Endothelial cell of umbilical vein (primary cell): Measurements from ENCODE around the gene PRPF39. TPM values are rescaled to one million over a fixed set of nuclear protein-coding genes. Genes with fewer than 3 reads are reported as not detected.

Source experiments
- BruUV-seq: library from RNA; stranded (reverse); fragments of 400-500 nt; replicated peaks from 2 replicates; lab custom pipeline; 2021; lab: Mats Ljungman, UMichigan
- CTCF ChIA-PET: fragments of 300-600, 350-600 bp; sonication (Branson Sonifier 250); formaldehyde crosslinking; loops from one replicate; lab custom pipeline; 2021; ENCODE audit warnings: antibody characterized with exemption, inconsistent platforms; lab: Charles Lee
- POLR2A ChIA-PET: fragments of 300-600, 350-600 bp; sonication (Branson Sonifier 250); formaldehyde crosslinking; loops from one replicate; lab custom pipeline; 2021; ENCODE audit warnings: antibody characterized with exemption, inconsistent platforms; lab: Charles Lee
- DNase-seq: peaks from one replicate; pipeline ENCODE4 v3.0.0-alpha.2; 2011; ENCODE audit warnings: low read depth, low spot score
- FAIRE-seq: peaks from 2 replicates; lab custom pipeline; 2011; peaks lifted over from hg19 to GRCh38; lab: Jason Lieb, UNC
- H2AFZ ChIP-seq: 2 replicates; pipeline ENCODE4 v1.6.0; 2012; ENCODE audit warnings: low read depth, low read length, control low read depth, inconsistent platforms
- H3K27ac ChIP-seq: 2 replicates; pipeline ENCODE4 v1.5.1; 2011; ENCODE audit warnings: low read depth, mild to moderate bottlenecking, control low read depth, low read length, moderate library complexity; ENCODE audit not compliant: insufficient read depth
- H3K27me3 ChIP-seq, 2 experiments: 2 replicates each; pipeline versions ENCODE4 v1.6.0 to v1.6.1; 2011; ENCODE audit warnings: low read length in 2 of 2, mixed read lengths in 1 of 2; ENCODE audit not compliant: control insufficient read depth in 2 of 2, insufficient read depth in 2 of 2
- H3K36me3 ChIP-seq, 2 experiments: 2 replicates in 1 of 2; 3 replicates in 1 of 2; pipeline ENCODE4 v1.5.1; 2011; ENCODE audit warnings: low read length in 2 of 2, mild to moderate bottlenecking in 1 of 2, moderate library complexity in 1 of 2; ENCODE audit not compliant: control insufficient read depth in 2 of 2, insufficient read depth in 2 of 2; ENCODE audit errors: extremely low read depth in 1 of 2
- H3K4me1 ChIP-seq: 3 replicates; pipeline ENCODE4 v1.5.1; 2011; ENCODE audit warnings: mild to moderate bottlenecking, low read length; ENCODE audit not compliant: control insufficient read depth, insufficient read depth; ENCODE audit errors: extremely low read depth
- H3K4me2 ChIP-seq: 2 replicates; pipeline ENCODE4 v1.6.1; 2011; ENCODE audit warnings: low read length, control low read depth, mixed read lengths; ENCODE audit not compliant: insufficient read depth
- H3K4me3 ChIP-seq, 3 experiments: fragments of 200-600 bp in 1 of 3; sonication (generic), shearing (Covaris generic) in 1 of 3; replicated peaks in 1 of 3; 2 replicates each; pipeline ENCODE4 v1.5.1; 2011 to 2016; ENCODE audit warnings: control low read depth in 3 of 3, low read length in 3 of 3, mild to moderate bottlenecking in 2 of 3, inconsistent platforms in 1 of 3, low read depth in 1 of 3, moderate library complexity in 1 of 3; ENCODE audit not compliant: insufficient read depth in 1 of 3
- H3K79me2 ChIP-seq: 2 replicates; pipeline ENCODE4 v1.6.0; 2012; ENCODE audit warnings: low read length, inconsistent platforms; ENCODE audit not compliant: control insufficient read depth, insufficient read depth
- H3K9ac ChIP-seq: replicated peaks from 2 replicates; pipeline ENCODE3; 2011; ENCODE audit warnings: low read length, control low read depth; ENCODE audit not compliant: insufficient read depth; ENCODE audit errors: extremely low read depth
- H3K9me1 ChIP-seq: replicated peaks from 3 replicates; pipeline ENCODE4 v1.6.0; 2011; ENCODE audit warnings: mild to moderate bottlenecking, low read length; ENCODE audit not compliant: control insufficient read depth, insufficient read depth; ENCODE audit errors: extremely low read depth
- H3K9me3 ChIP-seq: replicated peaks from 2 replicates; pipeline ENCODE4 v1.5.1; 2012; ENCODE audit warnings: low read length, inconsistent platforms; ENCODE audit not compliant: control insufficient read depth, insufficient read depth
- H4K20me1 ChIP-seq: replicated peaks from 2 replicates; pipeline ENCODE3; 2011; ENCODE audit warnings: mild to moderate bottlenecking, low read length; ENCODE audit not compliant: control insufficient read depth, insufficient read depth; ENCODE audit errors: extremely low read depth
- EZH2 ChIP-seq: IDR thresholded peaks from 2 replicates; pipeline ENCODE4 v1.6.1; 2012; ENCODE audit warnings: borderline replicate concordance, low read depth, mild to moderate bottlenecking, moderate library complexity, low read length, inconsistent platforms; ENCODE audit not compliant: severe bottlenecking
- FOS ChIP-seq: IDR thresholded peaks from 2 replicates; pipeline ENCODE4 v1.6.1; 2011; ENCODE audit warnings: mild to moderate bottlenecking, low read length, moderate library complexity, borderline replicate concordance; ENCODE audit not compliant: insufficient read depth
- GATA2 ChIP-seq: IDR thresholded peaks from 2 replicates; pipeline ENCODE4 v1.7.0; 2011; ENCODE audit warnings: low read depth, mild to moderate bottlenecking, moderate library complexity, mixed read lengths, low read length; ENCODE audit not compliant: insufficient read length, insufficient read depth
- JUN ChIP-seq: IDR thresholded peaks from 2 replicates; pipeline ENCODE4 v1.6.1; 2011; ENCODE audit warnings: borderline replicate concordance, low read depth; ENCODE audit not compliant: insufficient read length, insufficient read depth
- MYC ChIP-seq: IDR thresholded peaks from one replicate; pipeline ENCODE4 v1.6.1; 2011; ENCODE audit warnings: mild to moderate bottlenecking, low read depth, low read length
- POLR2A ChIP-seq: IDR thresholded peaks from 2 replicates; pipeline ENCODE4 v1.6.1; 2012; ENCODE audit warnings: low read depth, mild to moderate bottlenecking, control low read depth, low read length
- POLR2AphosphoS5 ChIP-seq: IDR thresholded peaks from 2 replicates; pipeline ENCODE4 v1.6.1; 2012; ENCODE audit warnings: low read depth, mild to moderate bottlenecking, control low read depth, low read length, moderate library complexity; ENCODE audit not compliant: insufficient read depth
- dilution Hi-C: fragments of 300-500 bp; cut with MboI; formaldehyde crosslinking; loops from one replicate; pipeline ENCODE4 v1.15.0; 2019; ENCODE audit warnings: low sequenced_read_pairs; ENCODE audit not compliant: extremely low pct_ligation_motif_present
- intact Hi-C: fragments of 100-400 bp; cut with micrococcal nuclease; formaldehyde crosslinking; loops from one replicate; pipeline ENCODE4 v1.10.0; 2022
- polyA plus RNA-seq, 4 experiments: library from polyadenylated mRNA; depleted of rRNA in 3 of 4; stranded (reverse) in 3 of 4; unstranded in 1 of 4; fragments of >200 nt; gene quantifications; 2 replicates each; pipeline versions ENCODE4 v1.2.1 to v1.2.3, GENCODE V29; 2011 to 2012; ENCODE audit warnings: missing spikeins in 1 of 4
- total RNA-seq: library from RNA; stranded (reverse); gene quantifications from 2 replicates; pipeline ENCODE4 v1.2.3, GENCODE V29; 2021
- TF ChIP-seq, protein P1 (sequence below): IDR thresholded peaks from 2 replicates; pipeline ENCODE4 v1.6.1; 2011; ENCODE audit not compliant: insufficient read depth, insufficient read length
- TF ChIP-seq, protein P2 (sequence below), 2 donors: IDR thresholded peaks; 1 replicate in 1 of 2; 2 replicates in 1 of 2; pipeline ENCODE4 v1.5.1; 2011; ENCODE audit warnings: low read length in 2 of 2, mild to moderate bottlenecking in 2 of 2, moderate library complexity in 2 of 2, control low read depth in 1 of 2, inconsistent platforms in 1 of 2, low read depth in 1 of 2; ENCODE audit not compliant: insufficient read depth in 1 of 2; ENCODE audit errors: extremely low read depth in 1 of 2

PRPF39 gene
- total and polyA plus RNA-seq, 2 donors (not counting 3 experiments of a cell fraction or from before 2014, with no cell fraction given): 24.8 to 44.4 TPM

DNA sequence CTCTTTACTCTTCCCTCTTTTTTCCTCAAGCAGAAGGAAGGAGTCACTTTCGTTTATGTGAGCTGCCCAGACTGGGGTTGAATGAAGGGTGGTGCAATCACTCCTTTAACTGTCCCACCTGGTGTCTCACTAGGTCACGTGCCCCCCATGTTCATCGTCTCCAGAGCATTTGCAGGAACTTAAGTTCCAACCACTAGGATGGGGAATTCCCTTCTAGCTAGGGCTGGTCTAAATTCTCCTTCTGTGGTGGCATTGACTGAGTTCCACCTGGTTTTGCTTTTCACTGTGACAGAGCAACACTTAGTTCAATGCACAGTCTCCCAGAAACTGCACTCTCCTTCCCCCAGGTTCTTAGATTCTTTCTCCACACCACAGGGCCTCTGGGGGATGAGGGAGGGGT lies 61.3 kb downstream of the PRPF39 start:
- ChIA-PET CTCF (no interaction called here), POLR2A (no interaction called here)
- Histone ChIP-seq H3K9ac (no peak overlapping the region), H2AFZ (no peak overlapping the region), H3K36me3 (no peaks in the 10 kb centered on the region), H3K4me3 (no peak overlapping the region), H3K27me3 (no peaks in the 10 kb centered on the region), H3K4me2 (no peak overlapping the region), H3K9me1 (no peaks in the 10 kb centered on the region), H3K4me1 (no peaks in the 10 kb centered on the region), H4K20me1 (no peaks in the 10 kb centered on the region), H3K79me2 (peaks cover 15% of the 10 kb centered on the region), H3K27ac (no peak overlapping the region), H3K9me3 (no peaks in the 10 kb centered on the region)
- intact Hi-C loops (no loop called here), dilution Hi-C loops (no loop called here)
- BruUV-seq: no TSS peak
- no peak for FAIRE-seq
- no peak for DNase-seq
- TF ChIP-seq EZH2 (no peak), JUN (no peak), POLR2AphosphoS5 (no peak), POLR2A (no peak)
- TF ChIP-seq, protein P1, sequence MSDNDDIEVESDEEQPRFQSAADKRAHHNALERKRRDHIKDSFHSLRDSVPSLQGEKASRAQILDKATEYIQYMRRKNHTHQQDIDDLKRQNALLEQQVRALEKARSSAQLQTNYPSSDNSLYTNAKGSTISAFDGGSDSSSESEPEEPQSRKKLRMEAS: no peak

DNA sequence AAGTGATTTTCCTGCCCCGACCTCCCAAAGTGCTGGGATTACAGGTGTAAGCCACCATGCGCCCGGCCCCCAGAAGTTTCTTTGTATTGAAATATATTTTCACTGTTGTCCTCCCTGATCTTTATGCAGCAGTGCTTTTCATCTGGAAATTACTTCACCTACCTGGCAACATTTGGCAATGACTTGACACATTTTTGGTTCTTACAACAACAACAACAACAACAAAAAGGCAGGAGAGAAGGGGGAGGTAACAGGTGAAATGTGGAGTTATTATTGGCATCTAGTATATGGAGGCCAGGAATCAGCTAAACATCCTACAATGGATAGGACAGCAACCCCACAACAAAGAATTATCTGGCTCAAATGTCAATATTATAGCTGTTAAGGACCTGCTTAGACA lies 65.7 kb downstream of the PRPF39 start:
- Histone ChIP-seq H3K27me3 (no peaks in the 10 kb centered on the region), H3K4me2 (no peak overlapping the region), H3K9me1 (no peaks in the 10 kb centered on the region), H3K9ac (no peak overlapping the region), H3K79me2 (peaks cover 6% of the 10 kb centered on the region), H2AFZ (no peak overlapping the region), H3K4me1 (no peaks in the 10 kb centered on the region), H3K36me3 (no peaks in the 10 kb centered on the region), H3K4me3 (no peak overlapping the region), H3K9me3 (no peaks in the 10 kb centered on the region), H3K27ac (no peak overlapping the region), H4K20me1 (no peaks in the 10 kb centered on the region)
- no peak for FAIRE-seq
- dilution Hi-C loops (no loop called here), intact Hi-C loops (no loop called here)
- CTCF ChIA-PET: interaction anchor here (1.6 to 2.0 kb wide), 2 partner anchors 9 to 104 kb away, joined by 3 to 7 read pairs; partner anchors contain the start of gene MIS18BP1
- POLR2A ChIA-PET: no interaction called here
- TF ChIP-seq, protein P1: no peak
- TF ChIP-seq, protein P2, sequence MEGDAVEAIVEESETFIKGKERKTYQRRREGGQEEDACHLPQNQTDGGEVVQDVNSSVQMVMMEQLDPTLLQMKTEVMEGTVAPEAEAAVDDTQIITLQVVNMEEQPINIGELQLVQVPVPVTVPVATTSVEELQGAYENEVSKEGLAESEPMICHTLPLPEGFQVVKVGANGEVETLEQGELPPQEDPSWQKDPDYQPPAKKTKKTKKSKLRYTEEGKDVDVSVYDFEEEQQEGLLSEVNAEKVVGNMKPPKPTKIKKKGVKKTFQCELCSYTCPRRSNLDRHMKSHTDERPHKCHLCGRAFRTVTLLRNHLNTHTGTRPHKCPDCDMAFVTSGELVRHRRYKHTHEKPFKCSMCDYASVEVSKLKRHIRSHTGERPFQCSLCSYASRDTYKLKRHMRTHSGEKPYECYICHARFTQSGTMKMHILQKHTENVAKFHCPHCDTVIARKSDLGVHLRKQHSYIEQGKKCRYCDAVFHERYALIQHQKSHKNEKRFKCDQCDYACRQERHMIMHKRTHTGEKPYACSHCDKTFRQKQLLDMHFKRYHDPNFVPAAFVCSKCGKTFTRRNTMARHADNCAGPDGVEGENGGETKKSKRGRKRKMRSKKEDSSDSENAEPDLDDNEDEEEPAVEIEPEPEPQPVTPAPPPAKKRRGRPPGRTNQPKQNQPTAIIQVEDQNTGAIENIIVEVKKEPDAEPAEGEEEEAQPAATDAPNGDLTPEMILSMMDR (IDR thresholded peaks at IDR 0.05; ENCODE audit: extremely low read depth in 1 of 2, insufficient read depth in 1 of 2, low read depth in 1 of 2, low read length in 2 of 2): no peak
- no peak for TF ChIP-seq FOS
- TF ChIP-seq GATA2: no peak
- TF ChIP-seq JUN: no peak
- TF ChIP-seq POLR2A: no peak
- no peak for TF ChIP-seq POLR2AphosphoS5
- TF ChIP-seq EZH2: no peak
- TF ChIP-seq MYC: no peak
- no TSS peak for BruUV-seq
- DNase-seq: no peak
